PC-3 (cell line): ENCODE data around the gene GADD45GIP1.

Source experiments
- CTCF ChIP-seq: fragments of 300-600 bp; sonication (generic); conservative IDR thresholded peaks from 2 replicates; pipeline ENCODE4 v1.5.1; 2017; ENCODE audit warnings: antibody characterized with exemption, low read depth, mild to moderate bottlenecking, low read length
- EZH2 ChIP-seq: fragments of 300-600 bp; sonication (generic); IDR thresholded peaks from one replicate; pipeline ENCODE4 v1.6.1; 2017; ENCODE audit warnings: antibody characterized with exemption, mild to moderate bottlenecking, low read length; ENCODE audit not compliant: unreplicated experiment
- EZH2phosphoT487 ChIP-seq: fragments of 300-600 bp; sonication (generic); IDR thresholded peaks from 2 replicates; pipeline ENCODE4 v1.6.1; 2018; ENCODE audit warnings: mild to moderate bottlenecking, antibody characterized with exemption, low read length, borderline replicate concordance

- no peak for TF ChIP-seq CTCF
- no peak; the same call in 1 of the 2 replicates for TF ChIP-seq EZH2phosphoT487
- TF ChIP-seq EZH2 = no peak
These were observed 11.4 kb downstream of the GADD45GIP1 start, which contains the start of gene RAD23A for GRCh38 chr19:12945479-12946091.
